Measurements from ENCODE around the gene MYOG.

DNA sequence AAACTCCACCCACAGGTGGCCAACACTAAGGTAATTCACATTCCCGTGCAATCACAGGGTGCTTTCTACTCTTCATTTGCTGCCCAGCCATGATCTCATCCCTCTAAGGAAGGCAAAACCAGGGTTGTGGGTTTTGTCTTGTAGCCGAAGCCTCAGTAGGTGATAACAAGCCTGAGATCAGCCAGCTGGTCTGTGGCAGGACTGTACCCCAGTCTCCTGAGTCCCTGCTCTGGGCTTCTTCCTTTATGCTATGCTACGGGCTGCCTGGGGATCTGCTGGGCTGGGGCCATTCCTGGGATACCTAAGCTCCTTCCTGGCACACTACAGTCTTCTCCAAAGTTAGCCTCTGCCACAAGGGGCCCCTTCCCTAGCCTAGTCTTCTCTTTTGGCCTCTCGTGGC, 49.7 kb downstream of the MYOG start:
- TF ChIP-seq, protein P1, sequence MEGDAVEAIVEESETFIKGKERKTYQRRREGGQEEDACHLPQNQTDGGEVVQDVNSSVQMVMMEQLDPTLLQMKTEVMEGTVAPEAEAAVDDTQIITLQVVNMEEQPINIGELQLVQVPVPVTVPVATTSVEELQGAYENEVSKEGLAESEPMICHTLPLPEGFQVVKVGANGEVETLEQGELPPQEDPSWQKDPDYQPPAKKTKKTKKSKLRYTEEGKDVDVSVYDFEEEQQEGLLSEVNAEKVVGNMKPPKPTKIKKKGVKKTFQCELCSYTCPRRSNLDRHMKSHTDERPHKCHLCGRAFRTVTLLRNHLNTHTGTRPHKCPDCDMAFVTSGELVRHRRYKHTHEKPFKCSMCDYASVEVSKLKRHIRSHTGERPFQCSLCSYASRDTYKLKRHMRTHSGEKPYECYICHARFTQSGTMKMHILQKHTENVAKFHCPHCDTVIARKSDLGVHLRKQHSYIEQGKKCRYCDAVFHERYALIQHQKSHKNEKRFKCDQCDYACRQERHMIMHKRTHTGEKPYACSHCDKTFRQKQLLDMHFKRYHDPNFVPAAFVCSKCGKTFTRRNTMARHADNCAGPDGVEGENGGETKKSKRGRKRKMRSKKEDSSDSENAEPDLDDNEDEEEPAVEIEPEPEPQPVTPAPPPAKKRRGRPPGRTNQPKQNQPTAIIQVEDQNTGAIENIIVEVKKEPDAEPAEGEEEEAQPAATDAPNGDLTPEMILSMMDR (IDR thresholded peaks at IDR 0.05), result no peak
- no peak for TF ChIP-seq POLR2A (IDR thresholded peaks at IDR 0.05)
